Lung microvascular endothelial cell (primary cell): ENCODE measurements around the gene PSEN2. TPM values are rescaled to one million over a fixed set of nuclear protein-coding genes. Genes with fewer than 3 reads are reported as not detected.

Experiments used
- DNase-seq, 2 donors: peaks; one replicate each; pipeline versions ENCODE4 v3.0.0 to v3.0.0-alpha.2; 2010; ENCODE audit warnings: low read depth in 2 of 2
- total RNA-seq: library from RNA; depleted of rRNA; stranded (reverse); fragments of >200 nt; gene quantifications from 2 replicates; pipeline ENCODE4 v1.2.1, GENCODE V29; 2014

Gene PSEN2
- total RNA-seq, 1 donor from 2014 or later = 104 TPM

- DNase-seq = no peak
Measured at GRCh38 chr1:226864311-226864710, 6.1 kb upstream of the PSEN2 start.

GRCh38 chr1:226865590-226865989 is 4.8 kb upstream of the PSEN2 start:
- no peak for DNase-seq

- no peak for DNase-seq
Measured at GRCh38 chr1:226867461-226868054, 2.9 kb upstream of the PSEN2 start.

DNA sequence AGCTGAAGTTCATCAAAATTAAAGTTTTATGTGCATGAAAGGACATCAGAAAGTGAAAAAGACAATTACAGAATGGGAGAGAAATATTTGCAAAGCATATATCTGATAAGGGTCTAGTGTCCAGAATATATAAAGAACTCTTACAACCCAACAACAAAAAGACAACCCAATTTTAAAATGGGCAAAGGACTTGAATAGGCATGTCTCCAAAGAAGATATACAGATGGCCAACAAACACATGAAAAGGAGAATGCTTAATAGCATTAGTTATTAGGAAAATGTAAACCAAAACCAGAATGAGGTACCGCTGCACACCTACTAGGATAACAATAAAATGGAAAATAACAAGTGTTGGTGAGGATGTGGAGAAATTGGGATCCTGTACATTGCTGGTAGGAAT is 1.7 kb upstream of the PSEN2 start:
- no peak for DNase-seq

- no peak for DNase-seq
Measured at GRCh38 chr1:226870026-226870400, 403 bp upstream of the PSEN2 start.

- no peak for DNase-seq
Measured at GRCh38 chr1:226871636-226872327, 1.4 kb downstream of the PSEN2 start.

GRCh38 chr1:226872437-226872836 is 2.0 kb downstream of the PSEN2 start:
- peak; percentile 77 to 86 for DNase-seq

- DNase-seq = no peak
Measured at GRCh38 chr1:226873771-226874578, 3.6 kb downstream of the PSEN2 start.

DNA sequence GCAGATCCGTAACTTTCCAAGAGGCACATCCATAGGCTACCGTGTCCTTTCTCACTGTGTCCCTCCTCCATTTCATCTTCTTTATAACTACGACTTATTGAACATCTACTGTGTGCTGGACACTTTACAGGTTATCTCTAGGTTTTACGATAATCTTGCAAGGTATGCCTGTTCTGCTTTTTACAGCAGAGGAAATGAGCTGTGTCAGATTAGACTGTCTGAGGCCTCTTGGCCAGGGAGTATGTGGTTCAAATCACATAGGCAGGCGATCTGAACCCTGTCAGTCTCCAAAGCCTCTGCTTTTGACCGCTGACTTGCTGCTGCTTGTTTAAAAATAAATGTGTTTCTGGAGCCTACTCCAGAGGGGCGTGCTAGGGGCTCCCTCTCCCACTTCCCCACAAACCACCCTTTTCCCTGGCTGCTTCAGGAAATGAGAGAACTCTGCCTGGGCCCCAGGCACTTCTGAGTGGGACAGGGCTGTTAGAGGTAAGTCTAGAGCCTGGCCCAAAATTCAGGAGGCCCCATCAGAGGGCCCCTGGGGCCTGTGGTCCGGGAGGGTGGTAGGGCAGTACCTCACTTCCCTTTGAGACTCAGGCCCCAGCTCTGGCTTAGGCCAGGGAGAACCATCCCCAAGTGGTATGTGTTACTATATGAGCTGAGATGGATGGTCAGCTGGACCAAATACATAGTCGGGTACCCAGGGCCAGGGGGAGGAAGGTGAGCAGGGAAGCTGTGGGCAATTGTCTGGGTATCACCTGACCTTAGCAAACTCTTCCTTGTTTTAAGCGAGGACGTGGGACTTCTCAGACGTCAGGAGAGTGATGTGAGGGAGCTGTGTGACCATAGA is 4.4 kb downstream of the PSEN2 start:
- no peak for DNase-seq

- DNase-seq = peak in 1 of 2 donors; percentile 39
Measured at GRCh38 chr1:226875641-226876295, 5.4 kb downstream of the PSEN2 start.

DNA sequence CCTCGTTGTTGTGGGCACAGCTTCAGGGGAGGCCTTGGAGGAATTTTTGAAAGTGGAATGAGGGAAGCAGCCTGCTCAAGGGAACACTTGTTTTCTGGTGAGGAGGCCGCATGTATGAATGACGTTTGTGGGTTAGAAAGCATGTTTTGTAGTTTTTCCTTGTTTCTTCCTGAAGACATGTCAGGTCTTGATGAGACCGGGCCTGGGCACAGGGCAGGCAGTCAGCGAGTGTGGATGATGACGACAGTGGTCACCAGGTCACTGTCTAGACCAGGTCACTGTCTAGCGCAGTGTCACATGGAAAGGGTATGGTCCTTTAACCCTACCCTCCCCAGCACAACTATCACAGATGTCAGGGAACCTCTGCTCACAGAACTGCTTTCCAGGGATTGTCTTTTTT is 7.3 kb downstream of the PSEN2 start:
- no peak for DNase-seq

- no peak for DNase-seq
Measured at GRCh38 chr1:226880372-226881287, 10.2 kb downstream of the PSEN2 start.

DNA sequence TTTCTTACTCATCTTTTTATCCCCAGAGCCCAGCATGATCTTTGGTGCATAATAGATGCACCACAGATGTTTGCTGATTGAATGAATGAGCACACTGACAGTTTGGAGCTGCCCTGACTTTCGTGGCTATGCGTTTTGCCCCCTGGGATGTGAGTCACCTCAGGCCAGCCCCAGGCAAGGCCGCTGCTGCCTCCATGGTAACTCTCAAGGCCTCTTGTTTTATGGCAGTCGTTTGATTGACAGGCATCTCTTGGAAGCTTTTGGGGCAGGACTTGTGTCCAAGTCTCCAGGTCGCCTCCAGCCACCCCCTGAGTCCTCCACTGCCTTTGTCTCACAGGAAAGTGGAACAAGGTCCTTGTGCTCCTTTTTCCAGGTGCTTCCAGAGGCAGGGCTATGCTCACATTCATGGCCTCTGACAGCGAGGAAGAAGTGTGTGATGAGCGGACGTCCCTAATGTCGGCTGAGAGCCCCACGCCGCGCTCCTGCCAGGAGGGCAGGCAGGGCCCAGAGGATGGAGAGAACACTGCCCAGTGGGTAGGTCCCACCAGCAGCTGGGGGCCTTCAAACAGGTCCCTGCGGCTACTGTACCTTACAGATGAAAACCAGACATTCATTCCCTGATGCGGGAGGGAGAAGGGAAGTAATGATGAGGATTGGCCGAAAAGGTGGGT is 11.2 kb downstream of the PSEN2 start:
- no peak for DNase-seq

DNA sequence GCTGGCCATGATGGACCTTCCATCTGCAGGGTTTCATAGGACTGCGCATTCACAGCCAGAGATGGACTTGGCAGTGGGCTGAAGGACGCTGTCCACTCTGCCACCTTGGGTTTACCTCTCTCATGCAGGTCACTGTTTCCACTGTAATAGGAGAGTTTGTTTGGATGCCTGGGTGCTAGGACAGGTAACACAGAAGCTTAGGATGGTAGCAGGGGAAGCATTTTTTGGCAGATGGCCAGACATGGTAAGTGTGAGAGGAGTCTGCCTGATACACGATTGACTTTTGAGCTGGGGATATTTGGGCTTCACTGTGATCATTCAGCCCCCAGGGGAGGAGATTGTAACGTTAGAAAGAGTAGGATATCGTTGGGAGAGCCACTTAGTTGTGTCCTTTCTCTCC is 11.8 kb downstream of the PSEN2 start:
- DNase-seq = no peak

DNA sequence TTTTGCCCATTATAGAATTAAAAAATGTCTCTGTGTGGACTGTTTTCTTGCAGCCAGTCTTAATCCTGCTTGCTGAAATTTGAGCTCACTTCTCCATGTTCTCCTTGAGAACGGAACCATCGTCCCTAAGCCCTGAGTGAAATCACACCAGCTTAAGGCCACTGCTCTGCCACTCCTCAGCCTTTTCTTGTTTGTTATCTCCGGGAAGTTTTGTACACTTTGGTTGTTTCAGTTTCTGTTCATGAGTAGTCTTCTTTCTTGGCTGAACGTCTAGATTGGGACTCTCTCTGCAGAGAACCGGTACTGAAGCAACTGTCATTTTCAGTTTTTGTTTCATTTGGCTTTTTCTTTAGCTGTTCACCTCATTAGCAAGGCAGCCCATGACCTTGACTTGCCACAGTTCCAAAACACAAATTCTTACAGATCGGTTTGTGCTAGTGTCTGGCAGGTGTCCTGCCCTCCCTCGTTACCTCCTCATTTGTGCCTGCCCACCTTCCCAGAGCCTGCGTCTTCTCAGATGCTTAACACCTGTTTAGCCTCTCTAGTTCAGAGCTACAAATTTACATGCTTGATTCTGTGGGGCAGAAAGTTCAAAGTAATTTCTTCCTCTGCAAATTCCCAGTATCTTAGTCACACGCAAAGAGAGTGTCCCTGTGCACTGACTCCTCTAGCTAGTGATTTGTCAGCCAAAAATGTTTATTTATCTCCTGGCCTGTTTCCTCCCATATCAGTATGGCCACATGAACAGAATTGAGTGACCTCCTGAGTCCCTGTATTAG is 12.4 kb downstream of the PSEN2 start:
- peak in 1 of 2 donors; percentile 50 for DNase-seq

GRCh38 chr1:226883630-226884029 is 13.2 kb downstream of the PSEN2 start:
- no peak for DNase-seq

DNA sequence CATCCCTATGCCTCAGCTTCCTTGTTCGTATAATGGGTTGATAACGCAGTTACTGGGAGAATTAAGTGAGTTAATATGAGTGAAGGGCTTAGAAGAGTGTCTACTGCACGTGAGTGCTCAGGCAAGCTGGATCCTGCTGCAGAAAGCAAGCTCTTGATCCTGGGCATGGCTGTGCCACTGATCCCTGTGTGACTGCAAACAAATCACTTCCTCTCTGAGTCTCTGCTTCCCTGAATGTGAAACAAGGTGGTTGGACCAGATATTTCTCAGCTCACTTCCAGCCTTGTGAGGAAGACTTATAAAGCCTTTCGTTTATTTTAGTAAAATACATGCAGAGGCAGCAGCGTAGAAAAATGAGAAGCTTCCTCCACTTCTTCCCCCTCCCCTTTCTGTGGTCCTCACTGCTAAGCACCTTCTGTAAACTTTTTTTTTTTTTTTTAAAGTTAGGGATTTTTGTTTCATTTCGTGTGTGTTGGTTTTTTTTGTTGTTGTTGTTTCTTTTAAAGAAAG is 13.8 kb downstream of the PSEN2 start:
- peak in 1 of 2 donors; percentile 24 for DNase-seq
